HEK293 (cell line): Measurements from ENCODE around the gene KDELR1.

Experiments
- CTCF ChIP-seq: fragments of 450-650 bp; formaldehyde crosslinking; IDR thresholded peaks from 2 replicates; pipeline ENCODE4 v1.5.1; 2016; ENCODE audit warnings: missing biosample characterization, missing genetic modification characterization
- ELK4 ChIP-seq: IDR thresholded peaks from 2 replicates; pipeline ENCODE4 v1.6.1; 2011; ENCODE audit warnings: mild to moderate bottlenecking, low read depth, low read length, borderline replicate concordance
- GLI4 ChIP-seq: fragments of 450-650 bp; formaldehyde crosslinking; IDR thresholded peaks from 2 replicates; pipeline ENCODE4 v1.5.1; 2016; ENCODE audit warnings: missing biosample characterization, missing genetic modification characterization
- KLF7 ChIP-seq: fragments of 450-650 bp; formaldehyde crosslinking; IDR thresholded peaks from 2 replicates; pipeline ENCODE4 v1.5.1; 2016; ENCODE audit warnings: missing biosample characterization, missing genetic modification characterization, borderline replicate concordance
- MYNN ChIP-seq: fragments of 450-650 bp; formaldehyde crosslinking; IDR thresholded peaks from 2 replicates; pipeline ENCODE4 v1.5.1; 2016; ENCODE audit warnings: missing biosample characterization, missing genetic modification characterization, borderline replicate concordance
- OVOL3 ChIP-seq: fragments of 450-650 bp; formaldehyde crosslinking; IDR thresholded peaks from 2 replicates; pipeline ENCODE4 v1.5.1; 2016; ENCODE audit warnings: missing biosample characterization, missing genetic modification characterization
- SETDB1 ChIP-seq: IDR thresholded peaks from one replicate; pipeline ENCODE4 v1.6.1; 2017; ENCODE audit warnings: mild to moderate bottlenecking, low read length, moderate library complexity, mixed read lengths; ENCODE audit not compliant: insufficient read length
- SP2 ChIP-seq: fragments of 450-650 bp; formaldehyde crosslinking; IDR thresholded peaks from 2 replicates; pipeline ENCODE4 v1.5.1; 2016; ENCODE audit warnings: missing biosample characterization, missing genetic modification characterization
- TRIM28 ChIP-seq: IDR thresholded peaks from 2 replicates; pipeline ENCODE4 v1.6.1; 2011; ENCODE audit warnings: low read length, control low read depth, borderline replicate concordance
- WT1 ChIP-seq: fragments of 450-650 bp; formaldehyde crosslinking; IDR thresholded peaks from 2 replicates; pipeline ENCODE4 v1.5.1; 2016; ENCODE audit warnings: missing biosample characterization, missing genetic modification characterization
- ZFHX2 ChIP-seq: fragments of 450-650 bp; formaldehyde crosslinking; conservative IDR thresholded peaks from 2 replicates; pipeline ENCODE4 v1.5.1; 2016; ENCODE audit warnings: missing biosample characterization, missing genetic modification characterization
- ZIC2 ChIP-seq: fragments of 450-650 bp; formaldehyde crosslinking; IDR thresholded peaks from 2 replicates; pipeline ENCODE4 v1.5.1; 2016; ENCODE audit warnings: missing biosample characterization, missing genetic modification characterization
- ZNF112 ChIP-seq: fragments of 450-650 bp; formaldehyde crosslinking; IDR thresholded peaks from 2 replicates; pipeline ENCODE4 v1.5.0; 2017; ENCODE audit warnings: missing biosample characterization, missing genetic modification characterization
- ZNF146 ChIP-seq: fragments of 450-650 bp; formaldehyde crosslinking; IDR thresholded peaks from 2 replicates; pipeline ENCODE4 v1.5.1; 2016; ENCODE audit warnings: missing biosample characterization, missing genetic modification characterization
- ZNF157 ChIP-seq: fragments of 450-650 bp; formaldehyde crosslinking; IDR thresholded peaks from 2 replicates; pipeline ENCODE4 v1.5.1; 2016; ENCODE audit warnings: missing biosample characterization, missing genetic modification characterization
- ZNF16 ChIP-seq: fragments of 450-650 bp; formaldehyde crosslinking; IDR thresholded peaks from 2 replicates; pipeline ENCODE4 v1.5.1; 2016; ENCODE audit warnings: low read depth, missing biosample characterization, missing genetic modification characterization
- ZNF175 ChIP-seq: fragments of 450-650 bp; formaldehyde crosslinking; IDR thresholded peaks from 2 replicates; pipeline ENCODE4 v1.5.1; 2016; ENCODE audit warnings: missing biosample characterization, missing genetic modification characterization
- ZNF18 ChIP-seq: fragments of 450-650 bp; formaldehyde crosslinking; IDR thresholded peaks from 2 replicates; pipeline ENCODE4 v1.5.1; 2016; ENCODE audit warnings: missing biosample characterization, missing genetic modification characterization
- ZNF23 ChIP-seq: fragments of 450-650 bp; formaldehyde crosslinking; IDR thresholded peaks from 2 replicates; pipeline ENCODE4 v1.5.1; 2016; ENCODE audit warnings: missing biosample characterization, missing genetic modification characterization, borderline replicate concordance
- ZNF248 ChIP-seq: fragments of 450-650 bp; formaldehyde crosslinking; IDR thresholded peaks from 2 replicates; pipeline ENCODE4 v1.5.1; 2017; ENCODE audit warnings: missing biosample characterization, missing genetic modification characterization
- ZNF311 ChIP-seq: fragments of 450-650 bp; formaldehyde crosslinking; IDR thresholded peaks from 2 replicates; pipeline ENCODE4 v1.5.1; 2017; ENCODE audit warnings: missing biosample characterization, missing genetic modification characterization, borderline replicate concordance
- ZNF398 ChIP-seq: fragments of 450-650 bp; formaldehyde crosslinking; IDR thresholded peaks from 2 replicates; pipeline ENCODE4 v1.5.1; 2017; ENCODE audit warnings: missing biosample characterization, missing genetic modification characterization
- ZNF423 ChIP-seq: fragments of 450-650 bp; formaldehyde crosslinking; IDR thresholded peaks from 2 replicates; pipeline ENCODE4 v1.5.1; 2016; ENCODE audit warnings: missing biosample characterization, missing genetic modification characterization
- ZNF488 ChIP-seq: fragments of 450-650 bp; formaldehyde crosslinking; IDR thresholded peaks from 2 replicates; pipeline ENCODE4 v1.5.1; 2016; ENCODE audit warnings: missing biosample characterization, missing genetic modification characterization
- ZNF571 ChIP-seq: fragments of 450-650 bp; formaldehyde crosslinking; IDR thresholded peaks from 2 replicates; pipeline ENCODE4 v1.5.0; 2017; ENCODE audit warnings: missing biosample characterization, missing genetic modification characterization
- ZNF623 ChIP-seq: fragments of 450-650 bp; formaldehyde crosslinking; IDR thresholded peaks from 2 replicates; pipeline ENCODE4 v1.5.1; 2016; ENCODE audit warnings: missing biosample characterization, missing genetic modification characterization
- ZNF76 ChIP-seq: fragments of 450-650 bp; formaldehyde crosslinking; IDR thresholded peaks from 2 replicates; pipeline ENCODE4; 2016; ENCODE audit warnings: low read depth, missing biosample characterization, missing genetic modification characterization, borderline replicate concordance
- ZNF777 ChIP-seq: fragments of 450-650 bp; formaldehyde crosslinking; IDR thresholded peaks from 2 replicates; pipeline ENCODE4 v1.5.1; 2017; ENCODE audit warnings: missing biosample characterization, missing genetic modification characterization, borderline replicate concordance
- ZNF830 ChIP-seq: fragments of 450-650 bp; IDR thresholded peaks from 2 replicates; pipeline ENCODE4 v1.5.0; 2018; ENCODE audit warnings: missing biosample characterization, missing genetic modification characterization, low read depth, mild to moderate bottlenecking, moderate library complexity
- ZSCAN23 ChIP-seq: fragments of 450-650 bp; formaldehyde crosslinking; IDR thresholded peaks from 2 replicates; pipeline ENCODE4 v1.5.1; 2016; ENCODE audit warnings: missing biosample characterization, missing genetic modification characterization
- ZSCAN4 ChIP-seq: fragments of 450-650 bp; formaldehyde crosslinking; IDR thresholded peaks from 2 replicates; pipeline ENCODE4 v1.5.1; 2017; ENCODE audit warnings: missing biosample characterization, missing genetic modification characterization
- ZXDB ChIP-seq: fragments of 450-650 bp; formaldehyde crosslinking; IDR thresholded peaks from 2 replicates; pipeline ENCODE4 v1.5.1; 2016; ENCODE audit warnings: missing biosample characterization, missing genetic modification characterization

The KDELR1 gene

GRCh38 chr19:48372904-48373303, 18.4 kb downstream of the KDELR1 start (continued):
- TF ChIP-seq SP2 (tag by site-specific recombination) (no peak), ZSCAN4 (no peak), ZNF76 (tag by site-specific recombination) (no peak), ZNF423 (tag by site-specific recombination) (peak; percentile 52; the same call in 1 of the 2 replicates), ZNF311 (tag by site-specific recombination) (0 out of 2 replicates have a peak, but pooled peaks have one; percentile 17), ZNF830 (tag by site-specific recombination) (no peak), KLF7 (tag by site-specific recombination) (no peak), ZNF18 (tag by site-specific recombination) (no peak), ZXDB (tag by site-specific recombination) (peak; percentile 92), SETDB1 (no peak), ZSCAN23 (tag by site-specific recombination) (no peak), GLI4 (tag by site-specific recombination) (no peak), ZNF112 (tag by site-specific recombination) (0 out of 2 replicates have a peak, but pooled peaks have one; percentile 9), ELK4 (no peak), ZNF175 (tag by site-specific recombination) (no peak), WT1 (peak; percentile 41; the same call in 1 of the 2 replicates), ZNF248 (tag by site-specific recombination) (no peak), ZNF23 (tag by site-specific recombination) (no peak), ZNF146 (tag by site-specific recombination) (no peak), ZIC2 (tag by site-specific recombination) (peak; percentile 54), TRIM28 (no peak), ZNF571 (tag by site-specific recombination) (no peak), ZNF157 (tag by site-specific recombination) (no peak), ZNF398 (tag by site-specific recombination) (peak; percentile 98), ZNF777 (tag by site-specific recombination) (no peak), ZNF623 (no peak), OVOL3 (tag by site-specific recombination) (no peak), ZNF488 (no peak), ZNF16 (tag by site-specific recombination) (peak; percentile 87), MYNN (tag by site-specific recombination) (no peak), CTCF (tag by site-specific recombination) (no peak), ZFHX2 (tag by site-specific recombination) (peak; percentile 88)
